Urothelium cell line (cell line): ENCODE data around the gene GASK1A.

Source experiments
- DNase-seq: peaks from one replicate; pipeline ENCODE4 v3.0.0; 2011; ENCODE audit warnings: low spot score, mixed read lengths
- FAIRE-seq: peaks from 2 replicates; lab custom pipeline; 2011; peaks lifted over from hg19 to GRCh38; lab: Jason Lieb, UNC

Gene GASK1A

GRCh38 chr3:42982645-42983412 lies 3.7 kb downstream of the GASK1A start:
- FAIRE-seq (no peak), DNase-seq (no peak)

GRCh38 chr3:42983927-42984326 lies 4.8 kb downstream of the GASK1A start:
- DNase-seq = no peak
- FAIRE-seq = no peak

- no peak for DNase-seq
- FAIRE-seq = no peak
Measured at GRCh38 chr3:42984701-42985100, 5.6 kb downstream of the GASK1A start.

GRCh38 chr3:42988097-42988496 lies 9.0 kb downstream of the GASK1A start:
- FAIRE-seq (no peak), DNase-seq (no peak)

GRCh38 chr3:42988566-42988965 lies 9.5 kb downstream of the GASK1A start:
- no peak for FAIRE-seq

GRCh38 chr3:42991341-42992315 lies 12.5 kb downstream of the GASK1A start:
- FAIRE-seq = no peak
- peak; percentile 23 for DNase-seq

More at GRCh38 chr3:42988566-42988965, 9.5 kb downstream of the GASK1A start:
- DNase-seq = no peak

- FAIRE-seq (no peak), DNase-seq (no peak)
Measured at GRCh38 chr3:42994595-42994994, 15.5 kb downstream of the GASK1A start.

- FAIRE-seq (no peak), DNase-seq (no peak)
Measured at GRCh38 chr3:42996021-42996420, 16.9 kb downstream of the GASK1A start.

GRCh38 chr3:42996633-42997075 lies 17.5 kb downstream of the GASK1A start:
- FAIRE-seq (no peak), DNase-seq (no peak)

GRCh38 chr3:42999212-42999611 lies 20.1 kb downstream of the GASK1A start:
- FAIRE-seq (no peak), DNase-seq (no peak)

- DNase-seq (no peak), FAIRE-seq (no peak)
Measured at GRCh38 chr3:42999632-43000031, 20.5 kb downstream of the GASK1A start.

GRCh38 chr3:43000387-43000786 lies 21.3 kb downstream of the GASK1A start:
- no peak for FAIRE-seq

GRCh38 chr3:43001094-43001553 lies 22.0 kb downstream of the GASK1A start:
- FAIRE-seq (no peak), DNase-seq (no peak)

More at GRCh38 chr3:43000387-43000786, 21.3 kb downstream of the GASK1A start:
- DNase-seq = no peak

GRCh38 chr3:43001556-43002121 lies 22.5 kb downstream of the GASK1A start:
- FAIRE-seq (no peak), DNase-seq (no peak)

GRCh38 chr3:43004282-43004681 lies 25.2 kb downstream of the GASK1A start:
- FAIRE-seq = no peak
- DNase-seq = peak; percentile 59

- DNase-seq (no peak), FAIRE-seq (no peak)
Measured at GRCh38 chr3:43005253-43005652, 26.1 kb downstream of the GASK1A start.

GRCh38 chr3:43005981-43006380 lies 26.9 kb downstream of the GASK1A start:
- FAIRE-seq (no peak), DNase-seq (no peak)

- DNase-seq = no peak
- no peak for FAIRE-seq
Measured at GRCh38 chr3:43006825-43007224, 27.7 kb downstream of the GASK1A start.

GRCh38 chr3:43009547-43009946 lies 30.4 kb downstream of the GASK1A start:
- FAIRE-seq (no peak), DNase-seq (no peak)

GRCh38 chr3:43010638-43011037 lies 31.5 kb downstream of the GASK1A start:
- FAIRE-seq (no peak), DNase-seq (no peak)

GRCh38 chr3:43011638-43012037 lies 32.5 kb downstream of the GASK1A start:
- DNase-seq (no peak), FAIRE-seq (no peak)
